ENCODE results near the gene CEP41. TPM values are rescaled to one million over a fixed set of nuclear protein-coding genes. Genes with fewer than 3 reads are reported as not detected.

The CEP41 gene
- total and polyA plus RNA-seq, 2 experiments from 2014 or later: 5.5 to 17.2 TPM

DNA sequence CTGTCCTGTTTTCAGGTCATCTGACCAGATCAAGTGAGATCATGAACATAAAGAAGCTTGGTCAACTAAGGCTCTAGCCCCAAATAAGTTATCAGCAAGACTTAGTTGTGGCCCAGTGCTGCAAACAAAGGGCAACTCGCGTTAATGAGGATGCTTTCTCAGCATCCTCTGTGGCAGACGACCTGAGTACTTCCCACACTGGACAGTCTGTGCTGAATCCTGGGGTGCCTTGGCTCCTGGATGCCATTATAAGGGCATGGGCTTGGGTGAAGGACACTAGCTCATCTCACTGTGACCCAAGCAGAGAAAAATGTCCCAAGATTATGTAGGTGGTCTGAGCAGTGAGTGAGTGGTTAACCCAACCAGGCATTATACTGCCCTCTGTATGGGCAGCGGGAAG lies 82.3 kb downstream of the CEP41 start:
- no peak for TF ChIP-seq EZH2 (IDR thresholded peaks at IDR 0.05; ENCODE audit: borderline replicate concordance)
- TF ChIP-seq EZH2phosphoT487 (IDR thresholded peaks at IDR 0.05; ENCODE audit: low read depth, severe bottlenecking, unreplicated experiment): no peak
- TF ChIP-seq CTCF (IDR thresholded peaks at IDR 0.05; ENCODE audit: poor library complexity): no peak
- H3K79me2 ChIP-seq: no peaks in the 10 kb centered on the region
- H3K36me3 ChIP-seq (replicated peaks; ENCODE audit: insufficient read depth, low read depth): no peaks in the 10 kb centered on the region
- 96% methylated on average over 4 of the region's 4 CpGs for WGBS (ENCODE audit: low lambda C conversion rate, missing lambda C conversion rate)
- no peaks in the 10 kb centered on the region for H4K20me1 ChIP-seq (ENCODE audit: insufficient read depth, poor library complexity, severe bottlenecking)
- H3K4me2 ChIP-seq: no peak overlapping the region
- H3K4me3 ChIP-seq: no peak overlapping the region
- no peaks in the 10 kb centered on the region for H3K9me3 ChIP-seq (ENCODE audit: low read depth)
- H3K9me2 ChIP-seq (replicated peaks; ENCODE audit: insufficient read depth): no peaks in the 10 kb centered on the region
- no peak overlapping the region for H2AFZ ChIP-seq
- H3K27ac ChIP-seq: no peak overlapping the region
- H3K4me1 ChIP-seq (ENCODE audit: insufficient read depth): peaks cover 22% of the 10 kb centered on the region
- H3K27me3 ChIP-seq: no peaks in the 10 kb centered on the region
- DNase-seq (ENCODE audit: low spot score): no peak

DNA sequence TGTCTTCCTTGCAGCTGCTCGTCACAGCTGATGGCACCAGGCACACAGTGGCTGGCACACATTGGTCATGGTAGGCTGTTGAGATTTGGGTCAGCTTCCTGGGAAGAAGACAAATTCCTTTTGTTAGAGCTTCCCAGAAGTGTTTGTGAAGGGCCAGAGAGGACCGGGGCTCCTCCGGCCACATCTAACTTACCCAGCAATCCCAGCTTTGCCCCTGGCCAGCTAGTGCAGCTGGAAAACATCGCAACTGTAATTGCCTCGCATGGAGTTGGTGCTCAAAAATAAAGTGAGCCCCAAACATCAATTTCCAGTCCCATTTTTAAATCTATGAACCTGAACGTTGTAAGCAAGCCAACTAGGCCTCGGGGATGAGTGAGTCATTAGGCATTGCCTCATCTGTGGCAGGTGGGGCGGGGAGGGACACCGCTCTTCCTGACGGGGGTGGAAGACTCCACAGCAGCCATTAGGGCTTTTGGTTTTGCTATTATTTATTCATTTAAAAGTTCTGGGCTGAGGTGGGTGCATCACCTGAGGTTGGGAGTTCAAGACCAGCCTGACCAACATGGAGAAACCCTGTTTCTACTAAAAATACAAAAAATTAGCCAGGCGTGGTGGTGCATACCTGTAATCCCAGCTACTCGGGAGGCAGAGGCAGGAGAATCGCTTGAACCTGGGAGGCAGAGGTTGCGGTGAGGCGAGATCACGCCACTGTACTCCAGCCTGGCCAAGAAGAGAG lies 83.8 kb downstream of the CEP41 start:
- H2AFZ ChIP-seq: peak overlapping the region; percentile 14
- H3K36me3 ChIP-seq (replicated peaks; ENCODE audit: insufficient read depth, low read depth): no peaks in the 10 kb centered on the region
- peak overlapping the region; percentile 32 for H3K4me2 ChIP-seq
- no peaks in the 10 kb centered on the region for H3K27me3 ChIP-seq
- no peaks in the 10 kb centered on the region for H3K9me3 ChIP-seq (ENCODE audit: low read depth)
- no peak for TF ChIP-seq EZH2phosphoT487 (IDR thresholded peaks at IDR 0.05; ENCODE audit: low read depth, severe bottlenecking, unreplicated experiment)
- no peak for TF ChIP-seq CTCF (IDR thresholded peaks at IDR 0.05; ENCODE audit: poor library complexity)
- no peak for TF ChIP-seq EZH2 (IDR thresholded peaks at IDR 0.05; ENCODE audit: borderline replicate concordance)
- peak overlapping the region; percentile 97 for H3K27ac ChIP-seq
- DNase-seq (ENCODE audit: low spot score): peak; percentile 73
- no peaks in the 10 kb centered on the region for H3K79me2 ChIP-seq
- 79% methylated on average over 16 of the region's 16 CpGs for WGBS (ENCODE audit: low lambda C conversion rate, missing lambda C conversion rate)
- no peak overlapping the region for H3K4me3 ChIP-seq
- H3K4me1 ChIP-seq (ENCODE audit: insufficient read depth): peaks cover 27% of the 10 kb centered on the region
- no peaks in the 10 kb centered on the region for H3K9me2 ChIP-seq (replicated peaks; ENCODE audit: insufficient read depth)
- H4K20me1 ChIP-seq (ENCODE audit: insufficient read depth, poor library complexity, severe bottlenecking): no peaks in the 10 kb centered on the region

DNA sequence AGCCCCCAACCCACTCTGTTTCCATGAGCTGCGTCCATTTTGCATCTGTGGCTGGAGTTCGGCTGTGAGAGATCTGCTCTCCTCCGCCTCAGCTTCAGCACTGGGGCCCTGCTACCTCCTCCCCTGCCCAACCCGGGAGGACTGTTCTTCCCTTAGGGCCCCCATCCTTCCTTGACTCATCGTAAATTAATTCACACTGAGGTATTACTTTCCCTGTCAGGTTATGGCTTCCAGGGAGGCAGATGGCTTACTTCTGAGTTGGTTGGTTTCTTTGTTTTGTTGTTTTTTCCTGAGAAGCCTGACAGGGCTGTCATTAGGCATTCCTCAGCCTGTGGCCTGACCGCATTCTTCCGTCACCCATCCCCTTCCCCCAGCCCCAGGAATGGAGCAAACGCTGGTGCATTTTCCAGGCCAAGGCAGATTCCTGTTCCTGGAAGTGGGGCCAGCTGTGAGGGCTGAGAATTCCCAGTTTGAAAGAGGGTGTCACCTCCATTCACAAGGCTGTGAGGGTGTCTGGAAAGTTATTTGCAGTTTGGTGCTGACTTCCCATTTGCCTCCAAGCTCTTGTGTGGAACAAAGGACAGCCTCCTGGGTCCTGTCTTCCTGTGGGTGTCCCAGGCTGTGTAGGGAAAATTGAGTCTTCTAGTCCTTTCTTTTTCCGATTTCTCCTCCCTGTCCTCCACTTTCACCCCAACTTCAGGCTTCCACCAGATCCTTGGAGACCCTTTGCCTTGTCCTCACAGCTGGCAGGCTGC lies 84.5 kb downstream of the CEP41 start:
- 26% methylated on average over 9 of the region's 9 CpGs for WGBS (ENCODE audit: low lambda C conversion rate, missing lambda C conversion rate)
- Histone ChIP-seq H3K4me2 (peak overlapping the region; percentile 62), H3K4me3 (no peak overlapping the region), H3K4me1 (ENCODE audit: insufficient read depth) (peaks cover 33% of the 10 kb centered on the region), H3K79me2 (no peaks in the 10 kb centered on the region), H3K9me3 (ENCODE audit: low read depth) (no peaks in the 10 kb centered on the region), H2AFZ (peak overlapping the region; percentile 50), H3K27ac (peak overlapping the region; percentile 97), H3K27me3 (no peaks in the 10 kb centered on the region), H3K9me2 (replicated peaks; ENCODE audit: insufficient read depth) (no peaks in the 10 kb centered on the region), H4K20me1 (ENCODE audit: insufficient read depth, poor library complexity, severe bottlenecking) (no peaks in the 10 kb centered on the region), H3K36me3 (replicated peaks; ENCODE audit: insufficient read depth, low read depth) (no peaks in the 10 kb centered on the region)
- peak; percentile 84 for DNase-seq (ENCODE audit: low spot score)
- no peak for TF ChIP-seq EZH2 (IDR thresholded peaks at IDR 0.05; ENCODE audit: borderline replicate concordance)
- TF ChIP-seq EZH2phosphoT487 (IDR thresholded peaks at IDR 0.05; ENCODE audit: low read depth, severe bottlenecking, unreplicated experiment): no peak
- TF ChIP-seq CTCF (IDR thresholded peaks at IDR 0.05; ENCODE audit: poor library complexity): no peak

All from hepatocyte (in vitro differentiated cells).